Measurements from ENCODE around the gene PDAP1. TPM values are rescaled to one million over a fixed set of nuclear protein-coding genes. Genes with fewer than 3 reads are reported as not detected.

Gene PDAP1
- polyA plus RNA-seq, 1 donor (not counting 4 experiments of a cell fraction or from before 2014, with no cell fraction given): 99.1 TPM

GRCh38 chr7:99440195-99440594, 31.8 kb upstream of the PDAP1 start:
- H3K4me3 ChIP-seq (ENCODE audit: control insufficient read depth in 2 of 3, extremely low read depth in 1 of 3, insufficient read depth in 2 of 3, low read depth in 1 of 3, low read length in 3 of 3): peak overlapping the region; percentile 89 to 99 (median 94)
- peak overlapping the region; percentile 90 for H3K9ac ChIP-seq (ENCODE audit: control insufficient read depth, extremely low read depth, insufficient read depth, low read length)
- FAIRE-seq: no peak

DNA sequence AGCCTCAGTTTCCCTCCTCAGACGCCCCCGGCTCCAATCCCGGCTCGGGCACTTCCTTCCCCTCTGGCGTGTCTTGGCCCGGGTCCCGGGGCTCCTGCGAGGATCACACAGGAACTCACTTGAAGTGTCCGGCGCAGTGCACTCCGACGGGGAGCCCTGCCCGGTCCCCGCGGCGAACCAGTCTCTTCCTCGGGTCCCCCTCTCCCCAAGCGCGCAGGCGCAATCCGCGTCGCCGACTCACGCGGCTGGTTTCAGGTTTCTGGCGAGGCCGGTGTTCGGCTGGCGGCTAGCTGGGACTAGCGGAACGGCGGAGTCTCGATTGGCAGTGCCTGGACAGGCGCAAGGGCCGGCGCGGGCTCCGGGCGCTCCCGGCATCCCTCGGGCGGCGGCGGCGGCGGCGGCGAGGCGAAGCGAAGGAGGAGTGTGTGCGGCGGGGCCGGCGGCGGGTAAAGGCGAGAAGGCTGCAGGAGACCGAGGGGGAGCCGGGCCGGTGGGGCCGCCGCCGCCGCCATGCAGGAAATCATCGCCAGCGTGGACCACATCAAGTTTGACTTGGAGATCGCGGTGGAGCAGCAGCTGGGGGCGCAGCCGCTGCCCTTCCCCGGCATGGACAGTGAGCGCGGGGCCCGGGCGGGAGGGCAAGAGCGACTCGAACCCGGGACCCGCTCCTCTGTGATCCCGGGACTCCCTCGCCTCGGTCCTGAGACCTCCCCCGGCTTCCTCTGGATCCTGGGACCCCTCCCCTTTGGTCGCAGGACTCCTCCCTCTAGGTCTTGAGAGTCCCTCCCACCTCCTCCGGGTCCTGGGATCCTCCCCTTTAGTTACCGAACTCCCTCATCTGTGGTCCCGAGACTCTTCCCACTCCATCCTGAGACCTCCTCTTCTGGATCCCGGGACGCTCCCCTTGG, 30.4 kb upstream of the PDAP1 start, which contains the start of the genes CPSF4 and PTCD1:
Gene CPSF4, plus strand, starts transcription at position 371 of the 908 bp plus-strand sequence. Its CDS starts 140 bp downstream, at position 511.
Gene PTCD1, minus strand, starts transcription at position 226 of the 908 bp plus-strand sequence. CDS start 3,556 bp downstream, outside the sequence.
- no peaks in the 10 kb centered on the region for H3K9me3 ChIP-seq (ENCODE audit: control insufficient read depth, low read depth, low read length)
- DNase-seq (ENCODE audit: low read depth, low spot score) (peak; percentile 50), FAIRE-seq (no peak)
- H4K20me1 ChIP-seq (ENCODE audit: control insufficient read depth, extremely low read depth, insufficient read depth, low read length): peaks cover 5% of the 10 kb centered on the region
- peaks cover 36% of the 10 kb centered on the region for H3K79me2 ChIP-seq (ENCODE audit: control insufficient read depth, insufficient read depth, low read length)
- H2AFZ ChIP-seq (ENCODE audit: control insufficient read depth, low read length): peak within 1 kb of the TSS; percentile 92
- H3K4me2 ChIP-seq (ENCODE audit: control insufficient read depth, extremely low read depth, insufficient read depth, low read depth, low read length): peak within 1 kb of the TSS; percentile 88
- H3K27ac ChIP-seq (ENCODE audit: control insufficient read depth, insufficient read depth, low read length): peak within 1 kb of the TSS; percentile 76
- no peak for TF ChIP-seq EZH2 (IDR thresholded peaks at IDR 0.05; ENCODE audit: low read length)
- TF ChIP-seq, protein P1, sequence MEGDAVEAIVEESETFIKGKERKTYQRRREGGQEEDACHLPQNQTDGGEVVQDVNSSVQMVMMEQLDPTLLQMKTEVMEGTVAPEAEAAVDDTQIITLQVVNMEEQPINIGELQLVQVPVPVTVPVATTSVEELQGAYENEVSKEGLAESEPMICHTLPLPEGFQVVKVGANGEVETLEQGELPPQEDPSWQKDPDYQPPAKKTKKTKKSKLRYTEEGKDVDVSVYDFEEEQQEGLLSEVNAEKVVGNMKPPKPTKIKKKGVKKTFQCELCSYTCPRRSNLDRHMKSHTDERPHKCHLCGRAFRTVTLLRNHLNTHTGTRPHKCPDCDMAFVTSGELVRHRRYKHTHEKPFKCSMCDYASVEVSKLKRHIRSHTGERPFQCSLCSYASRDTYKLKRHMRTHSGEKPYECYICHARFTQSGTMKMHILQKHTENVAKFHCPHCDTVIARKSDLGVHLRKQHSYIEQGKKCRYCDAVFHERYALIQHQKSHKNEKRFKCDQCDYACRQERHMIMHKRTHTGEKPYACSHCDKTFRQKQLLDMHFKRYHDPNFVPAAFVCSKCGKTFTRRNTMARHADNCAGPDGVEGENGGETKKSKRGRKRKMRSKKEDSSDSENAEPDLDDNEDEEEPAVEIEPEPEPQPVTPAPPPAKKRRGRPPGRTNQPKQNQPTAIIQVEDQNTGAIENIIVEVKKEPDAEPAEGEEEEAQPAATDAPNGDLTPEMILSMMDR (optimal IDR thresholded peaks at IDR 0.05 in 1 of 3, IDR thresholded peaks at IDR 0.05 in 1 of 3, conservative IDR thresholded peaks at IDR 0.05 in 1 of 3; ENCODE audit: extremely low read depth in 1 of 3, insufficient read depth in 2 of 3, low read length in 3 of 3): no peak
- H3K36me3 ChIP-seq (ENCODE audit: control insufficient read depth in 2 of 2, extremely low read depth in 1 of 2, insufficient read depth in 2 of 2, low read length in 2 of 2): peaks cover 6% of the 10 kb centered on the region in 2 experiments
- peak within 1 kb of the TSS; percentile 90 for H3K9ac ChIP-seq (ENCODE audit: control insufficient read depth, extremely low read depth, insufficient read depth, low read length)
- H3K27me3 ChIP-seq (ENCODE audit: control insufficient read depth, extremely low read depth, insufficient read depth, low read length): no peaks in the 10 kb centered on the region
- H3K4me1 ChIP-seq (ENCODE audit: control insufficient read depth, extremely low read depth, insufficient read depth, low read length): peaks cover 11% of the 10 kb centered on the region
- dilution Hi-C loops (cut with MboI; ENCODE audit: extremely low pct_ligation_motif_present, low sequenced_read_pairs): no loop called here
- no peaks in the 10 kb centered on the region for H3K9me1 ChIP-seq (ENCODE audit: control insufficient read depth, extremely low read depth, insufficient read depth, low read length)
- peak within 1 kb of the TSS; percentile 89 to 99 (median 94) for H3K4me3 ChIP-seq (ENCODE audit: control insufficient read depth in 2 of 3, extremely low read depth in 1 of 3, insufficient read depth in 2 of 3, low read depth in 1 of 3, low read length in 3 of 3)

More at GRCh38 chr7:99440195-99440594, 31.8 kb upstream of the PDAP1 start:
- Histone ChIP-seq H3K36me3 (ENCODE audit: control insufficient read depth in 2 of 2, extremely low read depth in 1 of 2, insufficient read depth in 2 of 2, low read length in 2 of 2) (peaks cover 5 to 14% of the 10 kb centered on the region in 2 experiments), H4K20me1 (ENCODE audit: control insufficient read depth, extremely low read depth, insufficient read depth, low read length) (peaks cover 5% of the 10 kb centered on the region), H2AFZ (ENCODE audit: control insufficient read depth, low read length) (no peak overlapping the region), H3K4me2 (ENCODE audit: control insufficient read depth, extremely low read depth, insufficient read depth, low read depth, low read length) (peak overlapping the region; percentile 88), H3K27me3 (ENCODE audit: control insufficient read depth, extremely low read depth, insufficient read depth, low read length) (no peaks in the 10 kb centered on the region), H3K9me3 (ENCODE audit: control insufficient read depth, low read depth, low read length) (no peaks in the 10 kb centered on the region), H3K4me1 (ENCODE audit: control insufficient read depth, extremely low read depth, insufficient read depth, low read length) (peaks cover 11% of the 10 kb centered on the region), H3K9me1 (ENCODE audit: control insufficient read depth, extremely low read depth, insufficient read depth, low read length) (no peaks in the 10 kb centered on the region), H3K79me2 (ENCODE audit: control insufficient read depth, insufficient read depth, low read length) (peaks cover 36% of the 10 kb centered on the region), H3K27ac (ENCODE audit: control insufficient read depth, insufficient read depth, low read length) (peak overlapping the region; percentile 76)
- dilution Hi-C loops (cut with MboI; ENCODE audit: extremely low pct_ligation_motif_present, low sequenced_read_pairs): no loop called here
- no peak for DNase-seq (ENCODE audit: low read depth, low spot score)
- TF ChIP-seq, protein P1 (optimal IDR thresholded peaks at IDR 0.05 in 1 of 3, IDR thresholded peaks at IDR 0.05 in 1 of 3, conservative IDR thresholded peaks at IDR 0.05 in 1 of 3; ENCODE audit: extremely low read depth in 1 of 3, insufficient read depth in 2 of 3, low read length in 3 of 3): no peak
- no peak for TF ChIP-seq EZH2 (IDR thresholded peaks at IDR 0.05; ENCODE audit: low read length)
